GM21786 (cell line): ENCODE results near the gene COL24A1.
"Not testable (repeated sequence)": the region's sequence is repeated elsewhere in the genome, so short reads cannot be mapped to it uniquely, and the experiment has no call there.

Experiments used
- ATAC-seq: cut with Tn5 transposase; IDR thresholded peaks from one replicate; pipeline ENCODE4 v1.9.1; 2021; ENCODE audit not compliant: unreplicated experiment

COL24A1 gene

DNA sequence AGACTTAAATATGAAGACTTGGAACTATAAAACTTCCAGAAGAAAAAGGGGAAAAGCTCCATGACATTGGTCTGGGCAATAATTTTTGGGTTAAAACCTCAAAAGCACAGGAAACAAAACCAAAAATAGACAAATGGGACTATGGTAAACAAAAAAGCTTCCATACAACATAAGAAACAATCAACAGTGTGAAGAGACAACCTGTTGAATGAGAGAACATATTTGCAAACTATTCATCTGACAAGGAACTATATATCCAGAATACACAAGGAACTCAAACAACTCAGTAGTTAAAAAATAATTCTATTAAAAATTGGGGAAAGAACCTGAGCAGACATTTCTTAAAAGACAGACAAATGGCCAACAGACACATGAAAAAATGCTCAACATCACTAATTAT lies 255.7 kb downstream of the COL24A1 start:
- ATAC-seq = no peak

DNA sequence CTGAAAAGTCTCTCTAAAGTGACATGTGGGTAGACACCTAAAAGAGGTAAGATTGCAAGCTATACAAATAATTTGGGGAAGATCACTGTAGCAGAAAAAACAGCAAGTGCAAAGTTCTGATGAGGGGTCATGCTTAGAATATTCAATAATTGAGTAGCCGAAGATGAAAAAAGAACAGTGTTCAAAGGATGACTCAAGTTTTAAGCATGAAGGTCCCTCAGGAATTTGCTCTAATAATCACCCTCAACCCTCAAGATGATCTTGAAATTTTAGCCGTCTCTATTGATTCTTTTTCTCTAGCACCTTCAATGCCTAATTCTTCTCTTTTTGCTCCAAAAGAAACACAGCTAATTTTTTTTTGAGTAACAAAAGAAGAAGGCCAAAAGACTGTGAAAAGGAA lies 257.7 kb downstream of the COL24A1 start:
- ATAC-seq = no peak

DNA sequence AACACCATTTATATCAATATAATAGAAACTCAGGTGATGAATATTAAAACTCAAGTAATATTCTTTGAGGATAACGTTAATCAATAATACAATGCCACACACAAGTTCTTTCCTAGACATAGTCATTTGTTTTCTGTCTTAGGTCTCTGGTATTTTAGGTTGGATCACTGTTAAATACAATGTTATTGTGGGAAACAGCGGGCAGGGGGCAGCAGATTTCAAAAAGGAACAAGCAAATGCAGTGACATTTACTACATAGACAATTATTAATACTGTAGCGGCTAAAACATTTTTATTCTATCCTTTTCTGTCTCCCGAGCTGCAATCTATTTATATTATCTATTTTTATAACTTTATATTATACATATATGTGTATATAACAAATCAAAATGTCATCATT lies 261.9 kb downstream of the COL24A1 start:
- ATAC-seq = peak; percentile 85

DNA sequence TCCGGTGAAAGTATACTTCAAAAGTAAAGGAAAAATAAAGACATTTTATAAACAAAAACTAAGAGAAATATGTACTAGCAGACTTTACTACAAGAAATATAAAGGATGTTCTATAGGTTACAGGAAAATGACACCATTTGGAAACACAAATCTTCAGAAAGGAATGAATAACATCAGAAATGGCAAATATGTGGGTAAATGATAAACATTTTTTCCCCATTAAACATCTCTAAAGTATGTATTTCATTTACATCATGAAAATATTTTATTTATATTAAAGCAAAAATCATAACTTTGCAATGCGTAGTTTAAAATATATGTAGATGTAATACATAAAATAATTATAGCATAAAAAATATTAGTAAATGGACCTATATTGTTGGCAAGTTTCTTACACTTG lies 264.2 kb downstream of the COL24A1 start:
- ATAC-seq = no peak

DNA sequence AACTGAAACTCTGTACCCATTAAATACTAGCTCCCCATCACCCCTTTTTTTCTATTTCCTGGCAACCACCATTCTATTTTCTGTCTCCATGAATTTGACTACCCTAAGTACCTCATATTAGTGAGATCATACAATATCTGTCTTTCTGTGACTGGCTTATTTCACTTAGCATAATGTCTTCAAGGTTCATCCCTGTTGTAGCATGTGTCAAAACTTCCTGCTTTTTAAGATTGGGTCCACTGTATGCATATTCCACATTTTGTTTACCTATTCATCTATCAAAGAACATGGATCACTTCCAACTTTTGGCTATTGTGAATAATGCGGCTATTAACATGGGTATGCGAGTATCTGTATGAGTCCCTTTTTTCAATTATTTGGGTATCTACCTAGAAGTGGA lies 266.7 kb downstream of the COL24A1 start:
- ATAC-seq = no peak

DNA sequence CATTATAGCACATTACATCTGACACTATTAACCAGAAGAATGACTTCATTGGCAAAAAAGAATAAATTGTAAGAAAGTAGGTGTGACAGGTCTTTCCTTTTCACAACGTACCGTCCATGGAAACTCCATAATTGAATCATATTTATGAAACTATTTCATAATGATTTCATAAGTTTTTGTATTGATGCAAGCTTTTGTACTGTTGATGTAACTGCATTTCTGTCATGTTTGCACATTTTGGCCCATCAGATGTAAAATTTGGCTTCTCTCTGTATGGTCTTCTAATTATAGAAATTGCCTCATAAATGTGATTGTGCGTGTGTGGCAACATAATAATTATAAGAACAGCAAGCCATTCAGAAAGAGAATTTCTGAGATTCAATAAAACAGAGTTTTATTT lies 267.7 kb downstream of the COL24A1 start:
- ATAC-seq = no peak

DNA sequence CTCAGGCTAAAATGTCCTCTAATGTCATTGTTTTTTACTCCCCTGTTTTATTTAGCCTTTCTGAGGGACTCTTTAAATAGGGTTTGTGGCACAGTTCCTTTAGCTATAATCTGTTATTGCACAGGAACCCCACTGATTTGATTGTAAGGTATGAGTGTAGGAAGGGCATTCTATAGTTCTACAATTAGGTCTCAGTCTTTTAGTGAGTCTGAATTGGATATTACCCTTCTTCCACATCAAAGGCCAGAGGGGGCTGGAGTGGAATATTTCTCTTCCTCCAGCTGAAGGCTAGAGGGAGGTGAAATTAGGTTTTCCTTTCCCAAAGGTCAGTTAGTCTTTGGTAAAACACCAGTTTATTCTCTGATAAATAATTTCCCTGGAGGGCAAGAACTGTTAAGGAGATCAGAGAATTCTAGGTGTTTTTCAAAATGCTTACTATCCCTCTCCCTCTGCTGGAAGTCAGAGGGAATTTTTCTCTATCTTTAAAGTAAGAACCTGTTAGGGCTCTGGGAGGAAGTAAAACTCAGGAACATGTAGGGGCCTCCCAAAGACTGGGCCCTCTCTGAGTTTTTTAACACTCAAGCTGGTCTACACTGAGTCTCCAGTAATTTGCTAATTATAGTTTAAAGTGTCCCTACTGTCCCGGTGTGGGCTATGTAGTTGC lies 272.1 kb downstream of the COL24A1 start:
- no peak for ATAC-seq

DNA sequence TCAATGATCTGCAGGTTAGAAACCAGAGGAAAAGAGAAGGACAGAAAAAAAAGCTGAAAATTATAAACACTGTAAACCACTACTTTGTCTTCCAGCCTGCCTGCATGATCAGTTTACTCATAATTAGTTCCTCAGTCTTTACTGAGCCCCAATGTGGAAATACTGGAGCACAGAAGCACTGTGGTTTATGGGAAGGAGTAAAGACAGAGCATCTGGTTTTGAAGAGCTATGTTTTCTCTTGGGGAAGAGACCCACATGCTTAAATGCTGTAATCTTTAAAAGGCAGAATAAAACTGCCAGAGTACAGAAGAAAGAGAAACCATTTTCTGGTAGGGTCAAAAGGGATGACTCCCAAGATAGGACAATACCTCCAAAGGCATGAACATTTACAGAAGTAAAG lies 289.4 kb downstream of the COL24A1 start:
- no peak for ATAC-seq

DNA sequence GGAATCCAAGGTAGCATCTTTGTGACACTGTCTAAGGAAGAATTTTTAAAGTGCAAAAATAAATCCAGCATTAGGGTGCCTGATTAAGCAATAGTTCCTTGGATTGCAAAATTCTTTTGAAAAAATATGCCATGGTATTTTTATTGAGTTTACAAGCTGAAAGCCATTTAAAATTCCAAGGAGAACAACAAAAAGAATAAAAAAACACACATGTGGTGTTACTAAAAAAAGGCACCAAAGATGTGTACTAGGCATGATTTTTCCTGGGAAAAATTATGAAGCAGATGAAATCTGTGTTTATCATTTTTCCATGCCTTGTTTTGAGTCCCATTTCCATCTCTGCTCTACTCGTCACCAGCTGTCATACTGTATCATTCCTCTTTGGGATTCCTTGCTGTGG lies 291.4 kb downstream of the COL24A1 start:
- ATAC-seq = no peak

DNA sequence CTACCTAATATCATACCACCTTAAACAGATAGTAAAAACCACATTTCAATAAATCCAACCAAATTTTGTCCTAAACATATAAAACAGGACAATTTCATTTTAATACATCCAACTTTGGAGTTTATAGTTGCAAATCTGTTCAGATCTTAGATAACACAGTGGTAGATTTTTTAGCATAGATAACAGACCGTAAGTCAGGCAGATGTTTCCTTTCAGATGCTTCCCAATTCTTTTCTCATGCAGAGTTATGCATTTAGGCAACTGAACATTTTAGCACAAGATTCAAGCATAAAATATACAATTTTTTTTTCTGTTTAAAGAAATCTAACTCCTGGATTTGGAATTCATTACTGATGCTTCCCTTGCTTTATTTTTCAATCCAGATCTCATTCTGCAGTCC lies 291.8 kb downstream of the COL24A1 start:
- no peak for ATAC-seq

DNA sequence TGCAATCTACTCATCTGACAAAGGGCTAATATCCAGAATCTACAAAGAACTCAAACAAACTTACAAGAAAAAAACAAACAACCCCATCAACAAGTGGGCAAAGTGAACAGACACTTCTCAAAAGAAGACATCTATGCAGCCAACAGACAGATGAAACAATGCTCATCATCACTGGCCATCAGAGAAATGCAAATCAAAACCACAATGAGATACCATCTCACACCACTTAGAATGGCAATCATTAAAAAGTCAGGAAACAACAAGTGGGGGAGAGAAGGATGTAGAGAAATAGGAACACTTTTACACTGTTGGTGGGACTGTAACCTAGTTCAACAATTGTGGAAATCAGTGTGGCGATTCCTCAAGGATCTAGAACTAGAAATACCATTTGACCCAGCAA lies 292.9 kb downstream of the COL24A1 start:
- not testable (repeated sequence) for ATAC-seq

DNA sequence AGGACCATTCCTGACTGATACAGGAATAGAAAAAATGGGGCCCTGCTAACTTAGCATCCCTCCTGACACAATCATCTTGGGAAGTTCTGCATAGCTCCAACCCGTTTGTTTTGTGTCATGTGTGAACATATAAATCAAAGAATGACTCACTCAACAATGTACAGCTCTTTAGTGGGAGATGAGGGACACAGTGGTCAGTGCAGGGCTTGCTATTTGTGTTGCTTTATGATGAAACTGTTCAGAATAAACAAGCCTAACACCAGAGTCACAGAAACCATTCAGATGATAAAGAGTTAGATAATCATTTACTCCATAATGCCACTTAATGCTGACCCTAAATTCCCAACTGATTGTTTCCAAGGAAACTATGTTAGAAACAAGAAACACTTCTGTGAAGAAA lies 294.1 kb downstream of the COL24A1 start:
- ATAC-seq = no peak

DNA sequence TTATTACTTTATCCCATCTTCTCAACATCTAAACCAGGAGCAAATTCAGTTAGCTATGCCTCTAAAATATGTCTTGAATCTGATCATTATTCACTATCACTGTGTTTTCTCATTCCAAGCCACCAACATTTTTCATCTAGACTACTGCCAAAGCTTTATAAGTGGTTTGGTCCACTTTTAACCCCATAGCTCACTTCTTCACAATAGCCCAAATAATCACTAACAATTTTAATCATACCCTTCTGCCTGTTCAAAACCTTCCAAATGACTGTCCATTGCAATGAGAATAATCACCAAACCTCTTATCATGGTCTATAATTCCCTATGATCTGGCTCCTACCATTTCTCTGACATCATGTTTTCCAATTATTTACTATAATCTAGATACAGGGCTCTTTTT lies 298.6 kb downstream of the COL24A1 start:
- no peak for ATAC-seq

DNA sequence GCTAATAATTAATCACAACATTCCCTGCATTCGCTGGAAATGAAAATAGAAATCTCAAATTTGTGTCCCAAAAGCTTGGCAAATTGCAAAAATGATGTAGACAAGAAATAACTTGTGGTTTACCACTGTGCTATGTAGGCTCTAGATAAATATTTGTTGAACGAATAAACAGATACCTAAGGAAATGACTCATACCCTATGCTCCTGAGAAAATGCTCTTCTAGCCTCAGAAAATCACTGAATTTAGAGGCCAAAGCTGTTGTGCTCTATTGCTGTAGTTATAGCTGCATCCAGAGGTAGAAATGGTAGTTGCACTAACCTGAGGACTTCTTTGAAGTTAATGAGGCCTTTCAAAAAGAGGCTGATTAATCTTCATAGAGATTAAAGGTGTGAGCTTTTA lies 306.3 kb downstream of the COL24A1 start:
- no peak for ATAC-seq

DNA sequence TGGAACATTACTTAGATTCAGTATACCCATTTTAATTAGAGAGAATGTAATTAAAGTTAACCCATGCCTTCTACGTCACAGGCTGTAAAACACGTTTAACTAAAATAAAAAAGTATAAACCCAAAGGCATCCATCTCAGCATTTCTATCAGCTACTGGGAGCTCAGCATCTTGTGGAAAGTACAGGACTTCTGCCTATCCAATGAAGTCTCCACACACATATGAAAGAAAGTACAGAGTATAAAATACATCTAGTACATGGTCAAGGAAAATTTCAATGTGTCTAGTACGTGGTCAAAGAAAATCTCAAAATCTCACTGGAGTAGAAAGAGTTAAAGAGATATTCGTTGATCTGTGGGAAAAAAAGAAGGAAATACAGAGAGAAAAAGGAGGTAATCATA lies 306.9 kb downstream of the COL24A1 start:
- ATAC-seq = no peak

DNA sequence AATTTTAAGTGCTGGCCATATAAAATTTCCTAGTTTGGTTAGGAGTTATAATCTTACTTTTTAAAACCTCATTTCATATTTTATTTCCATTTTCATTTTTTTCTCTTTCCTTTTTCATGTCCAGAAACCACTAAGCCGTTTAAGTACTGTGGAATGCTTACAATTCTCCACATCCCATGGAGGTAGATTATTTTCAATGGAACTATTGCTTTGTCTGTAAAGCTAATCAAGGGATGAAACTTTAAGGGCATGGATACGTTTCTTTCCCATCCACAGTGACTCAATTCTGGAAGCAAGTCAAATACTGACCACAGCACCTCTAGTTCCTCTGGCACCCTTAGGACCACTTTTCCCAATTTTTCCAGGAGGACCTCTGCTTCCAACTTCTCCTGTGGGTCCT lies 309.2 kb downstream of the COL24A1 start:
- no peak for ATAC-seq

DNA sequence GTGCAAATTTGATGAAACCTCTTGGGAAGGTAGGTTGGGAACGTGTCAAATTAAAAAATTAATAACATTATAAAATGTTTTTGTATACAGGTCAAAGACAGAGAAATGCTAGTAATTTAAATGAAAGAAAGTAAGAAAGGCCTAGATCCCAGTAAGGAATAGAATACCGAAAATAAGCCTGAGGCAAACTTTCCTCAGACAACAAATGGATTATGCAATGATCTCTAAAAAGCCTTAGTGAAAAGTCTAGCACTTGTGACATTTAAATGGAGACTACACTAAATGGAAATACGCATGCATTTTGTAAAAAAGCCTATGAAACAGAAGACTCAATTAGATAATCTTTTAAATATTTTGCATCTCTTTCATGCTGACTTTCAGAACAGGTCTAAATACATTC lies 309.9 kb downstream of the COL24A1 start:
- no peak for ATAC-seq

DNA sequence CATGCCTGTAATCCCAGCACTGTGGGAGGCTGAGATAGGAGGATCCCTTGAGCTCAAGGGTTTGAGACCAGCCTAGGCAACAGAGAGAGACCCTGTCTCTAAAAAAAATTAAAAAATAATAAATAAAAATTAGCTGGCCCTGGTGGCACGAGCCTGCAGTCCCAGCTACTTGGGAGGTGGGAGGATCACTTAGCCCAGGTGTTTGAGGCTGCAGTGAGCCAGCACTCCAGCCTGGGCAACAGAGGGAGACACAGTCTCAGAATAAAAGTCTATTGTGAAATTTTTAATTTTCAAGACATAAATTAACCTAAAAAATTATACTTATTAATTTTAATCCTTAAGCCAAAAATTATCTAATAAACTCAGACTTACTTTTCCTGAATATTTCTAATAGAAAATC lies 317.1 kb downstream of the COL24A1 start:
- ATAC-seq = no peak

DNA sequence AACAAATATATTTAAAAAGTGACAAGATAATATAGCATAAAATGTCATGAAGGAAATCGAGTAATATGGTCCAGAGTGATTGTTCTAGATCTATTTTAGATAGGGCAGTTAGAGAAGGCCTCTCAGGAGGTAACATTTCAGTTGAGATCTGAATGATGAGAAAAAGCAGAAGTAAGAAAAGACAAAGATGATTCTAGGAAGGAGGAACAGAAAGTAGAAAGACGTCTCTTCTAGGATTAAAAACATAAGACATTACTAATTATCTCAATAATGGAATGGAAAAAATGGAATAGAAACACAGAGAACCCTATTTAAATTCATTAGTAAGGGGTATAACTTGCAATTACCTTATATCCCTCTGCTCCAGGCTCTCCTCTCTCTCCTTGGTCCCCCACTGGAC lies 318.3 kb downstream of the COL24A1 start:
- peak; percentile 93 for ATAC-seq

DNA sequence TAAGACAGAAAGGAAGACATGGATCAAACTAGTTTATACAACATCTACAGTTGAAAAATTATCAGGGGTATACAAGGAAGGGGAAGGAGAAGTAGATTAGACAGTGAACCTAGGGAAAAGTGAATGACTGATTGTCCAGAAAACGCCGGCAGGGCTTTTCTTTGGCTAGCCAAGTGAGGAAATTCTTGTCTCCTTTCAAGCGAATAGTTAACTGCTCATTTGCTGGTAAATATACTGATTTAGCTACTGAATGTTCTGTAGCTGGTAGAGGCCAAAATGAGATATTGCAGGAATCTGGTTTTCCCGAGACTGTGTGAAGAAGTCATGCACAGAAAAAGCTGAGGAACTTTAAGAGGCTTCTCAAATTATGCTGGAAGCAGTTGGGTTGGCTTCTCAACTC lies 319.8 kb downstream of the COL24A1 start:
- no peak for ATAC-seq

DNA sequence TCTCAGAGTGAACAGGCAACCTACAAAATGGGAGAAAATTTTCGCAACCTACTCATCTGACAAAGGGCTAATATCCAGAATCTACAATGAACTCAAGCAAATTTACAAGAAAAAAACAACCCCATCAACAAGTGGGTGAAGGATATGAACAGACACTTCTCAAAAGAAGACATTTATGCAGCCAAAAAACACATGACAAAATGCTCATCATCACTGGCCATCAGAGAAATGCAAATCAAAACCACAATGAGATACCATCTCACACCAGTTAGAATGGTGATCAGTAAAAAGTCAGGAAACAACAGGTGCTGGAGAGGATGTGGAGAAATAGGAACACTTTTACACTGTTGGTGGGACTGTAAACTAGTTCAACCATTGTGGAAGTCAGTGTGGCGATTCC lies 323.4 kb downstream of the COL24A1 start:
- not testable (repeated sequence) for ATAC-seq

DNA sequence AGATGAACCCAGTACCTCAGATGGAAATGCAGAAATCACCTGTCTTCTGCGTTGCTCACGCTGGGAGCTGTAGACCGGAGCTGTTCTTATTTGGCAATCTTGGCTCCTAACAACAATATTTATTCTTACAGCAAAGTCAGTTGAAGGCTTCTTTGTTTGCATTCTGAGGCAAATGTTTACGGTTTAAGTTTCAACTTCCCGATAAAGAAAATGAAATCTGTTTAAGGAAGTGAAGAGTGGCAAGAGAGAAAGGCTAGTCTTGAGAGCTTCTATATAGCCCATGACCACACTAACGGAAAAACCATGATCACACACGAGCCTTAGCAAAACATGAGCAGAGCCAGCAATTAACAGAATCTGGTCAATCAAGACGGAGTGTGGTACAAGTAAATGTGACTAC lies 325.7 kb downstream of the COL24A1 start:
- no peak for ATAC-seq

DNA sequence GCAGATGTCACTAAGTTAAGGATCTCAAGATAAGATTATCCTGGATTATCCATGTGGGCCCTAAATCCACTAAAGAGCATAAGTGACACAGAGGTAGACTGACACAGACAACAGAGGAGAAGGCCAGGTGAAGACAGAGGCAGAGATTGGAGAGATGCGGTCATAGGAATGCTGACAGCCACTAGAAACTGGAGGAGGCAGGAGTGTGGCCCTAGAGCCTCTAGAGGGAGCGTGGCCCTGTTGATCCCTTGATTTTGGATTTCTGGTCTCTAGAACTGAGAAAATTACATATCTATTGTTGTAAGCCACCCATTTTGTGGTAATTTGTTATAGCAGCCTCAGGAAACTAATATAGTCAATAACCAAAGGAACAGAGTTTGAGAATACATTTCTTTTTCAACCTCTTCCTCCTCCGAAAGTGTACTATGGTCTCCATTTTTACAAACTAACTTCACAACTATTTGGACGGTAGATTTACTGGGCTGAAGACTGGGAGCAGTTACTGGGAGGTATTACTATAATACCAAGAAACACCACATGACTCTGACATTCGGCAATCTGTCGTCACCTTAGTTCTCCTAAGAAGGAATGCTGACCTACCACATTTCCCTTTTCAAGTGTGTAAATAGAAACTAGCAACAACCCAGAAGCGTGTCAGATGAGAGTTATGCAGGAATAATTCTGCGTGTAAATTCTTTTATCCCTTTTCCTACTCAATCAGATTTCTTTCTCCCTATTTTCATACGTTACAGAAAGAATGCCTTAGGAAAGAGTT lies 332.3 kb downstream of the COL24A1 start:
- ATAC-seq = no peak
